Thymus (tissue), 14 donors: ENCODE measurements around the gene FERMT2. TPM values are rescaled to one million over a fixed set of nuclear protein-coding genes. Genes with fewer than 3 reads are reported as not detected.

Experiments used
- DNase-seq, 9 donors: peaks; one replicate each; pipeline ENCODE4 v3.0.0-alpha.2; 2013; ENCODE audit warnings: low spot score in 9 of 9, low read depth in 6 of 9, missing footprints in 1 of 9
- H3K27ac ChIP-seq, 2 donors: one replicate each; pipeline ENCODE4 v1.5.1; 2013; ENCODE audit warnings: control low read depth in 1 of 2, low read depth in 1 of 2, low read length in 1 of 2, mild to moderate bottlenecking in 1 of 2, moderate library complexity in 1 of 2
- H3K27me3 ChIP-seq, 2 donors: one replicate each; pipeline ENCODE4 v1.5.1; 2013; ENCODE audit warnings: low read length in 1 of 2; ENCODE audit not compliant: control insufficient read depth in 2 of 2, insufficient read depth in 1 of 2
- H3K36me3 ChIP-seq, 2 donors: one replicate each; pipeline ENCODE4 v1.5.1; 2013; ENCODE audit warnings: low read length in 1 of 2, mild to moderate bottlenecking in 1 of 2, moderate library complexity in 1 of 2; ENCODE audit not compliant: control insufficient read depth in 2 of 2, insufficient read depth in 2 of 2
- H3K4me1 ChIP-seq, 2 donors: one replicate each; pipeline ENCODE4 v1.5.1; 2013; ENCODE audit warnings: low read length in 2 of 2; ENCODE audit not compliant: control insufficient read depth in 2 of 2, insufficient read depth in 2 of 2
- H3K4me3 ChIP-seq, 2 donors: one replicate each; pipeline ENCODE4 v1.5.1; 2013; ENCODE audit warnings: low read length in 2 of 2, control low read depth in 1 of 2, mild to moderate bottlenecking in 1 of 2
- H3K9me3 ChIP-seq, 2 donors: one replicate each; pipeline ENCODE4 v1.5.1; 2013; ENCODE audit warnings: low read length in 1 of 2, mild to moderate bottlenecking in 1 of 2; ENCODE audit not compliant: control insufficient read depth in 2 of 2, insufficient read depth in 1 of 2
- WGBS: extraction: QIAGEN DNeasy Blood & Tissue Kit; methylation state at CpG from one replicate; pipeline ENCODE4 v1.1.7; 2013; 5-methylcytosine and 5-hydroxymethylcytosine counted together
- long read RNA-seq, 10 donors: transcript quantifications; one replicate each; lab custom pipeline, GENCODE V29; 2026
- polyA plus RNA-seq: library from polyadenylated mRNA; stranded (reverse); fragments of 200-250 nt; gene quantifications from one replicate; pipeline ENCODE4 v1.2.3, GENCODE V29; 2013
- total RNA-seq: library from RNA; stranded (reverse); fragments of 120-200 nt; gene quantifications from one replicate; pipeline ENCODE4 v1.2.4, GENCODE V29; 2013
- donor health status: healthy.

The FERMT2 gene
- total RNA-seq (10.8 TPM), polyA plus RNA-seq (21.2 TPM)
- long read RNA-seq, donor 1, partial matches to known transcripts, result 0 of 1 reads
- long read RNA-seq, donor 1, other reads (novel, unspliced or antisense), result 0 of 1 reads
- long read RNA-seq, donor 2, result 0 reads
- long read RNA-seq, donor 3, partial matches to known transcripts, result 0 of 2 reads
- long read RNA-seq, donor 3, other reads (novel, unspliced or antisense), result 0 of 2 reads
- long read RNA-seq, donor 4, result 0 reads
- long read RNA-seq, donor 5, partial matches to known transcripts, result 0 of 5 reads
- long read RNA-seq, donor 5, other reads (novel, unspliced or antisense), result 0 of 5 reads
- long read RNA-seq, donor 6, partial matches to known transcripts, result 0 of 1 reads
- long read RNA-seq, donor 6, other reads (novel, unspliced or antisense), result 0 of 1 reads
- long read RNA-seq, donor 7, result 0 reads
- long read RNA-seq, donor 8, partial matches to known transcripts, result 0 of 1 reads
- long read RNA-seq, donor 8, other reads (novel, unspliced or antisense), result 0 of 1 reads
- long read RNA-seq, donor 9, result 0 reads
- long read RNA-seq, donor 10, partial matches to known transcripts, result 0 of 1 reads
- long read RNA-seq, donor 10, other reads (novel, unspliced or antisense), result 0 of 1 reads

- Histone ChIP-seq H3K36me3 (no peaks in the 10 kb centered on the region), H3K4me1 (peaks cover 5 to 12% of the 10 kb centered on the region in 2 donors), H3K4me3 (peak within 1 kb of the TSS; percentile 47 to 69), H3K9me3 (no peaks in the 10 kb centered on the region), H3K27me3 (peaks cover 51 to 65% of the 10 kb centered on the region in 2 donors), H3K27ac (peak within 1 kb of the TSS; percentile 78 to 80)
- under 1% methylated on average over 94 of the region's 95 CpGs for WGBS
- DNase-seq, result peak in 2 of 9 donors; percentile 18 to 47
Measured at GRCh38 chr14:52950898-52951680, at the start of gene FERMT2. Gene FERMT2 (minus strand): TSS chr14:52951050. CDS start chr14:52950568, 482 bp downstream.

- Histone ChIP-seq H3K36me3 (no peaks in the 10 kb centered on the region), H3K27me3 (no peaks in the 10 kb centered on the region), H3K9me3 (no peaks in the 10 kb centered on the region), H3K4me1 (no peaks in the 10 kb centered on the region), H3K27ac (no peak overlapping the region), H3K4me3 (no peak overlapping the region)
- no peak for DNase-seq
- 96% methylated on average over 6 of the region's 6 CpGs for WGBS
Measured at GRCh38 chr14:52998376-52999015, 47.6 kb upstream of the FERMT2 start.

- Histone ChIP-seq H3K27ac (no peak overlapping the region), H3K4me3 (no peak overlapping the region), H3K4me1 (no peaks in the 10 kb centered on the region), H3K27me3 (no peaks in the 10 kb centered on the region), H3K9me3 (no peaks in the 10 kb centered on the region), H3K36me3 (no peaks in the 10 kb centered on the region)
- DNase-seq, result no peak
- WGBS, result 97% methylated on average over 2 of the region's 2 CpGs
Measured at GRCh38 chr14:52996493-52996892, 45.6 kb upstream of the FERMT2 start.

GRCh38 chr14:52995998-52996397 lies 45.1 kb upstream of the FERMT2 start:
- Histone ChIP-seq H3K27ac (no peak overlapping the region), H3K9me3 (no peaks in the 10 kb centered on the region), H3K36me3 (no peaks in the 10 kb centered on the region), H3K4me1 (no peaks in the 10 kb centered on the region), H3K27me3 (no peaks in the 10 kb centered on the region), H3K4me3 (no peak overlapping the region)
- no peak for DNase-seq
- WGBS, result 91% methylated on average over 1 of the region's 1 CpG

GRCh38 chr14:52992236-52992870 lies 41.5 kb upstream of the FERMT2 start:
- 98% methylated on average over 1 of the region's 1 CpG for WGBS
- Histone ChIP-seq H3K4me1 (no peaks in the 10 kb centered on the region), H3K4me3 (no peak overlapping the region), H3K9me3 (no peaks in the 10 kb centered on the region), H3K27ac (no peak overlapping the region), H3K36me3 (no peaks in the 10 kb centered on the region), H3K27me3 (no peaks in the 10 kb centered on the region)
- no peak for DNase-seq

- Histone ChIP-seq H3K9me3 (no peaks in the 10 kb centered on the region), H3K36me3 (no peaks in the 10 kb centered on the region), H3K27ac (no peak overlapping the region), H3K27me3 (no peaks in the 10 kb centered on the region), H3K4me1 (no peaks in the 10 kb centered on the region), H3K4me3 (no peak overlapping the region)
- DNase-seq, result no peak
Measured at GRCh38 chr14:52988139-52988538, 37.3 kb upstream of the FERMT2 start.

GRCh38 chr14:52987514-52987913 lies 36.7 kb upstream of the FERMT2 start:
- 92% methylated on average over 3 of the region's 3 CpGs for WGBS
- Histone ChIP-seq H3K4me3 (no peak overlapping the region), H3K4me1 (no peaks in the 10 kb centered on the region), H3K27ac (no peak overlapping the region), H3K9me3 (no peaks in the 10 kb centered on the region), H3K36me3 (no peaks in the 10 kb centered on the region), H3K27me3 (no peaks in the 10 kb centered on the region)
- DNase-seq, result no peak

GRCh38 chr14:52987042-52987441 lies 36.2 kb upstream of the FERMT2 start:
- WGBS, result 63% methylated on average over 2 of the region's 2 CpGs
- H3K27ac ChIP-seq, result no peak overlapping the region
- H3K4me1 ChIP-seq, result no peaks in the 10 kb centered on the region
- H3K9me3 ChIP-seq, result no peaks in the 10 kb centered on the region
- no peak for DNase-seq
- no peak overlapping the region for H3K4me3 ChIP-seq
- no peaks in the 10 kb centered on the region for H3K36me3 ChIP-seq
- no peaks in the 10 kb centered on the region for H3K27me3 ChIP-seq
